ENCODE measurements around the gene MCOLN2. TPM values are rescaled to one million over a fixed set of nuclear protein-coding genes. Genes with fewer than 3 reads are reported as not detected.
A peak's percentile ranks its signal among the peaks of the same experiment; 100 is the strongest.

The MCOLN2 gene
- total RNA-seq = 10 to 100 TPM; 11.4 to 12.9 TPM

- ChIA-PET CTCF (interaction anchor here (1.4 to 3.7 kb wide), 3 partner anchors 25 to 39 kb away, joined by 4 to 17 read pairs (median 5); no protein-coding TSS in a partner anchor), POLR2A (interaction anchor here (1.2 to 2.1 kb wide), 2 partner anchors 50 to 279 kb away, joined by 4 read pairs; partner anchors contain the start of gene BCL10)
- Mint-ChIP-seq H3K27ac (peak within 1 kb of the TSS; percentile 47), H3K4me1 (ENCODE audit: low read depth) (peaks cover 52% of the 10 kb centered on the region), H3K9me3 (ENCODE audit: insufficient read depth) (no peaks in the 10 kb centered on the region), H3K4me3 (peak within 1 kb of the TSS; percentile 84), H3K27me3 (ENCODE audit: low read depth) (peaks cover 32% of the 10 kb centered on the region), H3K36me3 (ENCODE audit: low read depth) (peaks cover 5% of the 10 kb centered on the region)
- ATAC-seq = peak; percentile 88
- DNase-seq = peak; percentile 66
Measured at GRCh38 chr1:84996846-84997666, at the start of gene MCOLN2. MCOLN2 (minus strand) TSS chr1:84997113; CDS start chr1:84996872, 241 bp downstream.

GRCh38 chr1:85042413-85042812 lies 45.5 kb upstream of the MCOLN2 start:
- no peaks in the 10 kb centered on the region for H3K9me3 Mint-ChIP-seq (ENCODE audit: insufficient read depth)
- POLR2A ChIA-PET = no interaction called here
- DNase-seq (no peak), ATAC-seq (no peak)
- CTCF ChIA-PET = interaction anchor here (1.0 to 1.5 kb wide), 3 partner anchors 20 to 217 kb away, joined by 3 to 8 read pairs (median 4); partner anchors contain the start of gene C1orf52
- no peak overlapping the region for H3K4me3 Mint-ChIP-seq
- H3K36me3 Mint-ChIP-seq (ENCODE audit: low read depth) = no peaks in the 10 kb centered on the region
- H3K27me3 Mint-ChIP-seq (ENCODE audit: low read depth) = peaks cover 46% of the 10 kb centered on the region
- no peak overlapping the region for H3K27ac Mint-ChIP-seq
- peaks cover 4% of the 10 kb centered on the region for H3K4me1 Mint-ChIP-seq (ENCODE audit: low read depth)

DNA sequence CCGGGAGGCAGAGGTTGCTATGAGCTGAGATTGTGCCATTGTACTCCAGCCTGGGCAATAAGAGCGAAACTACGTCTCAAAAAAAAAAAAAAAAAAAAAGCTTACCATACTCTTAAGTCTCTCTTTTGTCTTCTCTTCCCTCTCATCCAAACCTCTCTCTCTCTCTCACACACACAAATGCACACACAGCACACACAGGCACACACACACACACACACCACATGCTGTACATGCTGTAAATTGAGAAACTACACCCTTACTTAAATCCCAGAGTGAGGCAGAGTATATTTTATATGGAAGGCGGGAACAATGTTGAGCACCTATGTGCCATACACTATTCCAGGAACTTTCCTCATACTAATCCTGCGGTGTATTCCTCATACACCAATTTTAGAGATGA lies 44.9 kb upstream of the MCOLN2 start:
- Mint-ChIP-seq H3K27me3 (ENCODE audit: low read depth) (peaks cover 40% of the 10 kb centered on the region), H3K4me1 (ENCODE audit: low read depth) (no peaks in the 10 kb centered on the region), H3K36me3 (ENCODE audit: low read depth) (no peaks in the 10 kb centered on the region), H3K9me3 (ENCODE audit: insufficient read depth) (no peaks in the 10 kb centered on the region), H3K4me3 (no peak overlapping the region), H3K27ac (no peak overlapping the region)
- CTCF ChIA-PET = interaction anchor here (1.5 to 1.6 kb wide), 2 partner anchors 97 kb away, joined by 8 read pairs; no protein-coding TSS in a partner anchor
- POLR2A ChIA-PET = no interaction called here
- ATAC-seq = no peak
- DNase-seq = no peak

DNA sequence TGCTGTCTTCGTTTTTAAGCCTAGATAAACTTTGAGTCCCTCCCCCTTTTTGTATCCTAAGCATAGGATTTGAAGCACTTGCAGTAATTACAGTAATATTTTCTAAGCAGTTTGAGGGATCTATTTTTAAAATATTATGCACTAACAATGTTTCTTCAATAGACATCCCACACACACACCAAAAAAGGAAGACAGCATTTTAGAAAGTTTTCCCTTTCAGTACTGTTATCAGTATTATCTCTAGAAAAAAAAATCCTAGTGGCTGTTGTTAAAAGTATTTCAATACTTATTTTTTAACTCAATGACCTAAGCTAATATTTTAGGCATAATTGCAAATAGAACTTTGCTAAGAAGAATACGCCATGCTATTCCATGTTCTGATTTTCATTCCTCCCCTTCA lies 36.3 kb upstream of the MCOLN2 start:
- POLR2A ChIA-PET = no interaction called here
- no peaks in the 10 kb centered on the region for H3K9me3 Mint-ChIP-seq (ENCODE audit: insufficient read depth)
- no peak for ATAC-seq

DNA sequence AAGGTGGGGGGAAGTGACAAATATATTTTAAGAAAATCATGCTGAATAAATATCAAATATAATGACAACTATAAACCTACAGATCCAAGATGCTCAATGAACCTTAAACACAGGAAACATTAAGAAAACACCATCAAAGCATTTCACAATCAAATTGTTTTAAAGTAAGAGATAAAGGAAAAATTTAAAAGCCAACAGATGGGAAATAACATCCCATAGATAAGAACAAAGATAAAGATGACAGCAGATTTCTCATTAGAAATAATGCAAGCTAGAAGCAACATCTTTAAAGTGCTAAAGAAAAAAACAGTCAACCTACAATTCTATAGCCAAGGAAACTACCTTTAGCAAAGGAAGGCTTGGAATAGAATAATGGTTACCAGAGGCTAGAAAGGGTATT lies 33.6 kb upstream of the MCOLN2 start:
- H3K27ac Mint-ChIP-seq = no peak overlapping the region
- ATAC-seq = no peak
- peaks cover 7% of the 10 kb centered on the region for H3K27me3 Mint-ChIP-seq (ENCODE audit: low read depth)
- no peaks in the 10 kb centered on the region for H3K36me3 Mint-ChIP-seq (ENCODE audit: low read depth)
- no peaks in the 10 kb centered on the region for H3K9me3 Mint-ChIP-seq (ENCODE audit: insufficient read depth)
- ChIA-PET CTCF (interaction anchor here (2.1 kb wide), 1 partner anchor 86 kb away, joined by 28 read pairs; no protein-coding TSS in a partner anchor), POLR2A (no interaction called here)
- peaks cover 10% of the 10 kb centered on the region for H3K4me1 Mint-ChIP-seq (ENCODE audit: low read depth)
- no peak for DNase-seq
- no peak overlapping the region for H3K4me3 Mint-ChIP-seq

More for the DNA sequence above, 36.3 kb upstream of the MCOLN2 start:
- CTCF ChIA-PET = interaction anchor here (0.9 to 2.5 kb wide), 2 partner anchors 11 to 88 kb away, joined by 3 to 16 read pairs; no protein-coding TSS in a partner anchor
- H3K4me3 Mint-ChIP-seq = no peak overlapping the region
- no peaks in the 10 kb centered on the region for H3K36me3 Mint-ChIP-seq (ENCODE audit: low read depth)
- no peaks in the 10 kb centered on the region for H3K4me1 Mint-ChIP-seq (ENCODE audit: low read depth)
- DNase-seq = no peak
- no peak overlapping the region for H3K27ac Mint-ChIP-seq
- H3K27me3 Mint-ChIP-seq (ENCODE audit: low read depth) = peaks cover 13% of the 10 kb centered on the region

GRCh38 chr1:85028151-85028550 lies 31.2 kb upstream of the MCOLN2 start:
- DNase-seq (no peak), ATAC-seq (no peak)
- no peak overlapping the region for H3K27ac Mint-ChIP-seq
- POLR2A ChIA-PET = interaction anchor here (1.6 kb wide), 1 partner anchor 83 kb away, joined by 12 read pairs; no protein-coding TSS in a partner anchor
- no peak overlapping the region for H3K4me3 Mint-ChIP-seq
- H3K9me3 Mint-ChIP-seq (ENCODE audit: insufficient read depth) = no peaks in the 10 kb centered on the region
- H3K27me3 Mint-ChIP-seq (ENCODE audit: low read depth) = peaks cover 2% of the 10 kb centered on the region
- H3K36me3 Mint-ChIP-seq (ENCODE audit: low read depth) = no peaks in the 10 kb centered on the region
- peaks cover 10% of the 10 kb centered on the region for H3K4me1 Mint-ChIP-seq (ENCODE audit: low read depth)
- CTCF ChIA-PET = interaction anchor here (0.6 to 11.0 kb wide), 21 partner anchors 9 to 231 kb away, joined by 3 to 279 read pairs (median 6); partner anchors contain the start of genes C1orf52 and MCOLN2

DNA sequence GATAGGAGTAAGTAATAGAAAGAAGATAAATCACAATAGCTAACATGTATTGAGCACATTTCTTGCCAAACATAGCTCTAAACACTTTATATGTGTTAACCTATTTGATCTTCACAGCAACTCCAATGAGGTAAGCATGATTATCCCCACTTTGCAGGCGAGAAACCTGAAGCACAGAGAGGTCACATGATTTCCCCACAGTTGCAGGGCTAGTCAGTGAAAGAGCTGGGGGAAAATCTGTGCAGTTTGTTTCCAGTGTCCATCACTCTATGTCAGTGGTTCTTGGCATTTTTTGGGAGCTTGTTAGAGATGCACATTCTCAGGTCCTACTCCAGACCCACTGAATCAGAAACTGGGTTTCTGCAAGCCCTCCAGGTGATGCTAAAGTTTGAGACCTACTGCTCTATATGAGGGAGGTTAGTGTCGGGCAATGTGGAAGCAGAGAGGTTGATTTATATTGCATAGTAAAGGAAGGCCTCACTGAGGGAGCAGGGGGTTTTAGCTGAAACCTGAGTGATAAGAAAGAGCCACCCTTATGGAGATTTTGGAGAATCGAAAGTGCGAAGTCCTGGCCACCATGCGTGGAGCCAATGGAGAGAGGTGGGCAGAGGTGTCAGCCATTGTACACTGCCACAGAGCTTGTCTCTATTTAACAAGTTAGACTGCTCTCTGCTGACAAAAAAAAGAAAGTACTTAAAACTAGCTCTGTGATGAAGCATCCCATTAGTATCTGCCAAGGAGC lies 30.5 kb upstream of the MCOLN2 start:
- ATAC-seq = peak; percentile 84
- no peaks in the 10 kb centered on the region for H3K36me3 Mint-ChIP-seq (ENCODE audit: low read depth)
- ChIA-PET POLR2A (interaction anchor here (0.9 to 1.6 kb wide), 2 partner anchors 83 to 232 kb away, joined by 3 to 12 read pairs; partner anchors contain the start of gene C1orf52), CTCF (interaction anchor here (0.6 to 11.0 kb wide), 29 partner anchors 9 to 232 kb away, joined by 3 to 279 read pairs (median 4); partner anchors contain the start of genes C1orf52 and MCOLN2)
- H3K9me3 Mint-ChIP-seq (ENCODE audit: insufficient read depth) = no peaks in the 10 kb centered on the region
- no peak overlapping the region for H3K4me3 Mint-ChIP-seq
- H3K27me3 Mint-ChIP-seq (ENCODE audit: low read depth) = no peaks in the 10 kb centered on the region
- H3K4me1 Mint-ChIP-seq (ENCODE audit: low read depth) = peaks cover 10% of the 10 kb centered on the region
- peak overlapping the region; percentile 20 for H3K27ac Mint-ChIP-seq
- peak; percentile 34 for DNase-seq

GRCh38 chr1:85025940-85026339 lies 29.0 kb upstream of the MCOLN2 start:
- no peak for DNase-seq
- POLR2A ChIA-PET = no interaction called here
- no peak overlapping the region for H3K4me3 Mint-ChIP-seq

GRCh38 chr1:85024736-85025135 lies 27.8 kb upstream of the MCOLN2 start:
- no peaks in the 10 kb centered on the region for H3K9me3 Mint-ChIP-seq (ENCODE audit: insufficient read depth)
- H3K27ac Mint-ChIP-seq = no peak overlapping the region
- H3K27me3 Mint-ChIP-seq (ENCODE audit: low read depth) = peaks cover 4% of the 10 kb centered on the region
- H3K4me3 Mint-ChIP-seq = no peak overlapping the region
- CTCF ChIA-PET = interaction anchor here (0.9 to 11.0 kb wide), 3 partner anchors 80 to 230 kb away, joined by 3 to 279 read pairs (median 6); no protein-coding TSS in a partner anchor
- POLR2A ChIA-PET = no interaction called here
- ATAC-seq (no peak), DNase-seq (no peak)
- H3K4me1 Mint-ChIP-seq (ENCODE audit: low read depth) = peaks cover 10% of the 10 kb centered on the region
- H3K36me3 Mint-ChIP-seq (ENCODE audit: low read depth) = no peaks in the 10 kb centered on the region

More at GRCh38 chr1:85025940-85026339, 29.0 kb upstream of the MCOLN2 start:
- Mint-ChIP-seq H3K27me3 (ENCODE audit: low read depth) (peaks cover 2% of the 10 kb centered on the region), H3K9me3 (ENCODE audit: insufficient read depth) (no peaks in the 10 kb centered on the region), H3K4me1 (ENCODE audit: low read depth) (peaks cover 10% of the 10 kb centered on the region), H3K27ac (no peak overlapping the region), H3K36me3 (ENCODE audit: low read depth) (no peaks in the 10 kb centered on the region)
- ATAC-seq = no peak
- CTCF ChIA-PET = interaction anchor here (1.5 to 11.0 kb wide), 2 partner anchors 82 to 229 kb away, joined by 6 to 279 read pairs; no protein-coding TSS in a partner anchor

DNA sequence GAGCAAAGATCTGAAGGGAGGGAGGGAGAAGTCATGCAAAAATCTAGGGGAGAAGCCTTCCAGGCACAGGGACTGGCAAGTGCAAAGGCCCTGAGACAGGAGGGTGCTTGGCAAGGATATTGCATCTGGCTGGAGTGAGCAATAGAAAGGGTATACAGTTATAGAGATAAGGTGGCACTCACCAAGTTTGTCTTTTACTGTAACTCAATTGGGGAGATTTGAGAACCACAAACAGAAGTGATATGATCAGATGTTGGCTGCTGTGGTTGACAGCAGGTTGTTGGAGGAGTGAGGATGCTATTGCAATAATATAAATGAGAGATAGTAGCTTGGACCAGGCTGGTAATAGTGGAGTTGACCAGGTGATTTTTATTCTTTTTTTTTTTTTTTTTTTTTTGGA lies 25.8 kb upstream of the MCOLN2 start:
- H3K4me1 Mint-ChIP-seq (ENCODE audit: low read depth) = peaks cover 7% of the 10 kb centered on the region
- POLR2A ChIA-PET = no interaction called here
- CTCF ChIA-PET = interaction anchor here (1.1 to 11.0 kb wide), 2 partner anchors 45 to 78 kb away, joined by 3 to 279 read pairs; no protein-coding TSS in a partner anchor
- H3K27me3 Mint-ChIP-seq (ENCODE audit: low read depth) = peaks cover 6% of the 10 kb centered on the region
- DNase-seq (no peak), ATAC-seq (peak; percentile 40)
- no peaks in the 10 kb centered on the region for H3K9me3 Mint-ChIP-seq (ENCODE audit: insufficient read depth)
- H3K4me3 Mint-ChIP-seq = no peak overlapping the region
- no peaks in the 10 kb centered on the region for H3K36me3 Mint-ChIP-seq (ENCODE audit: low read depth)
- no peak overlapping the region for H3K27ac Mint-ChIP-seq

GRCh38 chr1:85019994-85020393 lies 23.1 kb upstream of the MCOLN2 start:
- H3K27me3 Mint-ChIP-seq (ENCODE audit: low read depth) = peaks cover 6% of the 10 kb centered on the region
- no peak for ATAC-seq
- CTCF ChIA-PET = interaction anchor here (11.0 kb wide), 1 partner anchor 76 kb away, joined by 279 read pairs; no protein-coding TSS in a partner anchor
- H3K4me3 Mint-ChIP-seq = no peak overlapping the region
- no peaks in the 10 kb centered on the region for H3K36me3 Mint-ChIP-seq (ENCODE audit: low read depth)
- DNase-seq = no peak
- POLR2A ChIA-PET = no interaction called here
- peaks cover 2% of the 10 kb centered on the region for H3K4me1 Mint-ChIP-seq (ENCODE audit: low read depth)
- H3K27ac Mint-ChIP-seq = no peak overlapping the region
- H3K9me3 Mint-ChIP-seq (ENCODE audit: insufficient read depth) = peaks cover 3% of the 10 kb centered on the region
